Adrenal gland (tissue), 5 donors: Measurements from ENCODE around the gene CHTF18.
"Not testable (repeated sequence)": the region's sequence is repeated elsewhere in the genome, so short reads cannot be mapped to it uniquely, and the experiment has no call there.

Experiments used
- CTCF ChIP-seq, 6 experiments: fragments of 450-650 bp in 4 of 6; fragments of 200-600 bp in 2 of 6; sonication (generic) in 1 of 6; IDR thresholded peaks; 1 replicate in 5 of 6; 2 replicates in 1 of 6; pipeline versions ENCODE4 v1.5.1 to v1.8.0; 2016 to 2021; ENCODE audit warnings: antibody characterized with exemption in 6 of 6, mild to moderate bottlenecking in 2 of 6, moderate library complexity in 1 of 6
- POLR2A ChIP-seq, 2 donors: fragments of 450-650 bp; IDR thresholded peaks; one replicate each; pipeline ENCODE4 v1.6.1; 2017; ENCODE audit warnings: antibody characterized with exemption in 2 of 2, mild to moderate bottlenecking in 2 of 2, moderate library complexity in 1 of 2
- donor health status: DM: no; HTN: no; CAD: no.

- not testable (repeated sequence) for TF ChIP-seq CTCF, POLR2A (IDR thresholded peaks at IDR 0.05)
These were observed 48.4 kb downstream of the CHTF18 start for GRCh38 chr16:836822-837221.
